ENCODE data around the gene PDSS2.
"Not testable (repeated sequence)": the region's sequence is repeated elsewhere in the genome, so short reads cannot be mapped to it uniquely, and the experiment has no call there.

Gene PDSS2

DNA sequence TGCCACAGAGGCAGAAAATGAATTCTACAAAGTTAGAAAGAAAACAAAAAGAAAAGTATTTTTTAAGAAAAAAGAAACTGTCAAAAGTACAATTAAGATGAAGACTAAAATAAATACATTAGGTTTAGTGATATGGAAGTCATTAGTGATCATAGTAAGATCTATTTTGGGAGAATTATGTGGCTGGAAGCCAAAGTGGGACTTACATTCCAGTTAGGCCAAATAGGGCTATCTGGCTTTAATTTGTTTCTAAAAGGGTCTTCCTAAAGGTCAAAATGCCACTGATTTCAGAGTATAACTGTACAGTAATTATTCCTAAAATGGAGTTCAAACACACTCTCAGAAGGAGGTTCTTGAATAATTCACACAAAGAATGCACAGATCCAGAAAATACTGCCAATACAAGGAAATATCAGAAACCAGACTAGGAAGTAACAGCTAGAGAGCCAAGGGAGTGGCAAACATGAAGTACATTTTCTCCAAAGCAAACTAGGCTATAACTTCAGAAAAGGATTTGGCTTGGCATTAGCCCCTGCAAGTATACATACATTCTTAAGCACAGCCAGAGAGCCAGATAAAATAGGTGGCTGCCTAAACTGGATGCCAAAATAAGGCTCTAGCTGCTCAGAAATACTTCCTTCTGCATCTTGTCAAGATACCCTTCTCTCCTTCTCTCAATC is 45.3 kb downstream of the PDSS2 start:
- no peak for DNase-seq

GRCh38 chr6:107411161-107411560 is 48.2 kb downstream of the PDSS2 start:
- no peak for DNase-seq

- DNase-seq: no peak
Measured at GRCh38 chr6:107409942-107410341, 49.4 kb downstream of the PDSS2 start.

DNA sequence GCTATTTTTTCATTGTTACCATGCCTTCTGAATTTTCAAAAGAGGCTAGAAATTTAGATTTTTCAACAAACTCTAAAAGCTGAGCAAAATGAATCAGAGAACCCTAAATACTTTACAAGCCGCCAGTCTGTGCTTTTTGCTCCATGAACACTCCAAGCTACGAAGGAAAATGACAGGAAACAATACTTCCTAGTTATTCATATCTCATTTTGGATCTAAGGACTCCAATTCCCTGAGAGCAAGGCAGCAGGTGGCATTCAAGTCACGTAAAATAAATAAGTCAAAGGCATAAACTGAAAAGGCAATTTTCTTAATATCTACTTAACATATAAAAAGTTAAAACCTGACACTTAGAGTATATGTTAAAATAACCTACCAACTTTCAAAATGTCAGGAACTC is 50.6 kb downstream of the PDSS2 start:
- no peak for DNase-seq

DNA sequence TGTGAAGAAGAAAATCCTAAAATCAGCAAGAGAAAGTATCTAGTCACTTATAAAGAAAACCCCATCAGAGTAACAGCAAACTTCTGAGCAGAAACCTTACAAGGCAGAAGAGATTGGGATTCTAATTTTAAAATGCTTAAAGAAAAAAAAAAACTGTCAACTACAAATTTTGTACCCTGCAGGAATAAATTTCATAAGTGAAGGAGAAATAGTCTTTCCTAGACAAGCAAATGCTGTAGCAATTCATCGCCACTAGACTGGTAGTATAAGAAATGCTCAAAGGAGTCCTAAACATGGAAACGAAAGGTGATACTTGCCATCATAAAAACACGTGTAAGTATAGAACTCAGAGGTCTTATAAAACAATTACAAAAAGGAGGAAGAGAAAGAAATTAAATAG is 54.4 kb downstream of the PDSS2 start:
- DNase-seq: no peak

DNA sequence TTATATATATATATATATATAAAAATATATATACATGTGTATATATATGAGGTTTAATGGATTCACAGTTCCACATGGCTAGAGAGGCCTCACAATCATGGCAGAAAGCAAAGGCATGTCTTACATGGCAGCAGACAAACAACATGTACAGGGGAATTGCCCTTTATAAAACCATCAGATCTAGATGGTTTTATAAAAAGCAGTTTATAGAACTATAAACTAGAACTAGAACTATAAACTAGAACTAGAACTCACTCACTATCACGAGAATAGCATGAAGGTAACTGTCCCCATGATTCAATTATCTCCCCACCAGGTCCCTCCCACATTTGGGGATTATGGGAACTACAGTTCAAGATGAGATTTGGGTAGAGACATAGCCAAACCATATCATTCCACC is 56.8 kb downstream of the PDSS2 start:
- no peak for DNase-seq

- DNase-seq: no peak
Measured at GRCh38 chr6:107401573-107401972, 57.8 kb downstream of the PDSS2 start.

DNA sequence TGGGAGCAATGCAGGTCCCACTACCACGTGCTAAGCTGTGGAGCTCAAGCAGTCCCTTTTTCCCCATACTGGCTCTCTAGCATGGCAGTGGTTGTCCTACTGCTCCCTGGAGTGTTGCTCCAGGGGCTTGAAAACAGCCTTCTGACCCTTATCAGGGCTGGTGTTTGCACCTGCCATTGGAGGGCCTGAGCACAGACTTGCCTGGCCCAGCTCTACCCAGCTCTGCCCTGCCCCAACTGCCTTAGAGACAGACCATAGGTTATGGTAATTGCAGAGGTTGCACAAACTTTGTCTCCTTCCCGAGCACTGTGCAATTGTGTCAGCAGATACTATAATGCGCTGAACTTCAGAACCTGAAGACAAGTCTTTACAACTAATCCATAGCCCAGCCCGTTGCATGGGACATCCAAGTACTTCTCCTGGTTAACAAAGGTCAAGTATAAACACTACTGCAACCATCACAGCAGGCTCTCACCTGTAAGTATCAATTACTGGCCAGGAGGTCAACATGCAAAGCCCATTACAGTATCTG is 58.7 kb downstream of the PDSS2 start:
- DNase-seq: no peak

GRCh38 chr6:107399935-107400334 is 59.4 kb downstream of the PDSS2 start:
- no peak for DNase-seq

- no peak for DNase-seq
Measured at GRCh38 chr6:107398001-107398400, 61.4 kb downstream of the PDSS2 start.

- DNase-seq: no peak
Measured at GRCh38 chr6:107396211-107396610, 63.2 kb downstream of the PDSS2 start.

DNA sequence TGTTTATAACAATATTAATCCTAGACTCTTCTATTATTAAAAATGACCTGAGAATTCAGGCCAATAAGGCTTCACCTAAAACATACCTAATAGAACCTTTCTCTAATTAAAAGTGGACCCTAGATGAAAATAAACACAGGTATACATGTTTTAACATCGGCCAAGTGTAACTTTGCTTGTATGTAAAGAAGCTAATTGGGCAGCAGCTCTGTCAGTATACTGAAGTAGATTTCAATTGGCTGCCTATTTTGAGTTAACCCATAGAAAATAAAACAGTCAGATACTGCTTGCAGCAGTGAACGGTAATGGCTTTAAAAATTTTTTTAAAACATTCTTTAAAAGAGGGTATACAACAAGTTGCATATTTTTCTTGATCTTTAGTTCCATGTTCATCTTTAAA is 67.3 kb downstream of the PDSS2 start:
- no peak for DNase-seq

DNA sequence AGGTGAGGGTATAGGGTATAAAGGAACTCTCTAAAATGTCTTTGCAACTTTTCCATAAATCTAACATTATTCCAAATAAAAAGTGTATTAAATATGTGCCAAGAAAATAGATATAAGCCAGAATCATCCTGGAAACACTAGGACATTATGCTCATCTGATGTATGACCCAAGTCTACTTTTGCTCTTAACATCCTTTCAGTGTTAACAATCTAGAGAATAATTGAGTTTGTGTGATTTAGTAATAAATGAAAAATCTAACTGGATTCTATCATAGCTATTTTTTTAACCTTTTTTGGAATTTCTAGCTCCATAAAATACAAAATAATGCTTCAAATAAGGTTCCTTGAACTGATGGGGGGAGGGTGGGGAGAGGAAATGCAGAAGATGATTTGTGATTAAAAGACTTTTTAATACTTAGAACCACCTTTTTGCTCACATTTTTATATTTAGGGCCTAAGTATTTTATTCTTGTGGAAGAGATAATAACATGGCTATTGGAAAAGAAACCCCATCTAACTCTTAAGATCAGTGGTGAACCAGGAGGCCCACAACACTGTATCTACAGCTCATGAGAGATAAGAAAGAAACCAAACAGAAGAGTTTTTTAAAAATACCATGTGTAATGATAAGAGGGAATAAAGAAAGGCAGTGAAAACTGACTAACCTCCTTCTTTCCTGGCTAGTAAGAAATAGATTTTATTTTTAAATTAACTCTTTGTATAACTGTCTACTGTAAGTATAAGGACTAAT is 68.5 kb downstream of the PDSS2 start:
- no peak for DNase-seq

DNA sequence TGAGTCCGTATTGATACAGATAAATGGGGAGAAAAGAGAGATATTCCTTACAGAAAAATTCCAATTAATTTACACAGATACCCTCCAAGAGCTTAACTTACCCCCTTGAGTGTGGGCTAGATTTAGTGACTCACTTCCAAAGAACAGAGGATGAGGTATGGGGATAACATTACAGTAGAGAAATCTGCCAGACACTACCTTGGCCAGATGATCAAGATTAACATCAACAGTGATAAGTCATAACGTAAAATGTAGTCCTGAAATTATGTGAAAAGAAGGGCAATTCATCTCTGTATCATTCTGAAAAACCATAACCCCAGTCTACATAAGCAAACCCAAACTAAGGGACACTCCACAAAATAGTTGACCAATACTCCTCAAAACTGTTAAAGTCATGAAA is 69.3 kb downstream of the PDSS2 start:
- DNase-seq: no peak

GRCh38 chr6:107386904-107387303 is 72.5 kb downstream of the PDSS2 start:
- no peak for DNase-seq

GRCh38 chr6:107386340-107386739 is 73.0 kb downstream of the PDSS2 start:
- no peak for DNase-seq

GRCh38 chr6:107383705-107384104 is 75.7 kb downstream of the PDSS2 start:
- no peak for DNase-seq

DNA sequence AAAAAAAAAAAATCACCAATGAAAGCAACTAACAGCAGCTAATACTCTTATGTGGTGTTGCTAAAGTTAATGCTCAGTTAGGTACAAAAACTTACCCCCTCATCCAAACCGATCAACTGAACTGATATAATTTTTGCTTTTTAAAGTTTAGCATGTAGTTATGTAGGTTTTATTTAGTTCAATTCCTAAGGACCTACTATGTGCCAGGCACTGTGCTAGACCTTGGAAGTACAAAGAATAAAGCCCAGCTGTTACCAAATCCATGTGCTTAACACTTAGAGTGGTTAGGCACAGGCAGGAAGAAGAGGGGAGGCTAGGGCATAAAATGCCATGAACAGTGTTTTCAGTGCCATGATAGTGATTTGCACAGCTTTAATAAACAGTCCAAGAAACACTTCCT is 85.1 kb downstream of the PDSS2 start:
- no peak for DNase-seq

DNA sequence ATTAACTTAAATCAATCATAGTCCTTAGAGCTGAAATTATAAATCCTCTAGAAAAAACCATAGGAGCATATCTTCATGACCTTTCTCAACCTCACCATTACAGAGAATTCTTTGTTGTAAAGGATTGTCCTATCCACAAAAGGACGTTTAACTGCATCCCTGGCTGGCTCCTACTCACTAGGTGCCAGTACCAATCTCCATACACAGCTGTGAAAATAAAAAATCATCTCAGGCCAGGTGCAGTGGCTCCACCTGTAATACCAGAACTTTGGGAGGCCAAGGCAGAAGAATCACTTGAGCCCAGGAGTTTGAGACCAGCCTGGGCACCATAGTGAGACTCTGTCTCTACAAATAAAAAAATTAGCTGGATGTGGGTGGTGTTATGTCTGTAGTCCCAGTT is 89.9 kb downstream of the PDSS2 start:
- DNase-seq: no peak

DNA sequence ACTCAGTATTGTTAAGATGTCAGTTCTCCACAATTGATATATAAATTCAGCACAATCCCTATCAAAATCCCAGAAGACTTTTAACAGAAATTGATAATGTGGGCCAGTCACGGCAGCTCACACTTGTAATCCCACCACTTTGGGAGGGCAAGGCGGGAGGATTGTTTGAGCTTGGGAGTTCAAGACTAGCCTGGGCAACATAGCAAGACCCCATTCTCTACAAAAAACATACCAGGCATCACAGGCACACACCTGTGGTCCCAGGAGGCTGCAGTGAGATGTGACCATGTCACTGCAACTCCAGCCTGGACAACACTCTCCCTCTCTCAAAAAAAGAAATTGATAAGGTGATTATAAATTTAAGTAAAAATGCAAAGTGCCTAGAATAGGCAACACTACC is 90.9 kb downstream of the PDSS2 start:
- no peak for DNase-seq

DNA sequence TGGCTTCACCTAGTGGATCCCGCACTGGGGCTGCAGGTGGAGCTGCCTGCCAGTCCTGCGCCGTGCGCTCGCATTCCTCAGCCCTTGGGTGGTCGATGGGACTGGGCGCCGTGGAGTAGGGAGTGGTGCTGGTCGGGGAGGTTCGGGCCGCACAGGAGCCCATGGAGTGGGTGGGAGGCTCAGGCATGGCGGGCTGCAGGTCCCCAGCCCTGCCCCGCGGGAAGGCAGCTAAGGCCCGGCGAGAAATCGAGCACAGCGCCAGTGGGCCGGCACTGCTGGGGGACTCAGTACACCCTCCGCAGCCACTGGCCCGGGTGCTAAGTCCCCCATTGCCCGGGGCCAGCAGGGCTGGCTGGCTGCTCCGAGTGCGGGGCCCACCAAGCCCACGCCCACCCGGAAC is 95.2 kb downstream of the PDSS2 start:
- DNase-seq: not testable (repeated sequence)

- no peak for DNase-seq
Measured at GRCh38 chr6:107361753-107362604, 97.4 kb downstream of the PDSS2 start.

- no peak for DNase-seq
Measured at GRCh38 chr6:107360476-107360875, 98.9 kb downstream of the PDSS2 start.

GRCh38 chr6:107357842-107358241 is 101.5 kb downstream of the PDSS2 start:
- DNase-seq: no peak

Measured in DMS79 treated with DMSO at 0.1 percent for 48 hours (cell line).